HepG2 (cell line): Measurements from ENCODE around the gene WDR37. TPM values are rescaled to one million over a fixed set of nuclear protein-coding genes. Genes with fewer than 3 reads are reported as not detected.

Source experiments
- ATAC-seq: fragments of 200-7000 bp; cut with Tn5 transposase; 3 replicates; pipeline ENCODE4 v1.9.1; 2020; ENCODE audit warnings: mild to moderate bottlenecking, moderate library complexity
- BruUV-seq: library from RNA; stranded (reverse); fragments of 400-500 nt; replicated peaks from 2 replicates; lab custom pipeline; 2021; lab: Mats Ljungman, UMichigan
- CTCF ChIA-PET: fragments of 300-600 bp; formaldehyde crosslinking; extraction: SDS; loops from one replicate; lab custom pipeline; 2021; ENCODE audit warnings: low total read pairs, inconsistent platforms, low intra/inter-chr PET ratio; lab: Yijun Ruan, JAX
- POLR2A ChIA-PET: fragments of 350-600 bp; sonication (Branson Sonifier 250); formaldehyde crosslinking; loops from one replicate; lab custom pipeline; 2020; ENCODE audit warnings: antibody characterized with exemption, inconsistent platforms; lab: Yijun Ruan, JAX
- DNase-seq: peaks from one replicate; pipeline ENCODE4 v3.0.0-alpha.2; 2015; ENCODE audit warnings: low spot score
- FAIRE-seq: peaks from 3 replicates; lab custom pipeline; 2011; peaks lifted over from hg19 to GRCh38; lab: Jason Lieb, UNC
- H2AFZ ChIP-seq: one replicate; pipeline ENCODE4 v1.6.1; 2011; ENCODE audit warnings: low read length, inconsistent platforms
- H3K27ac ChIP-seq: fragments of 300-600 bp; 3 replicates; pipeline ENCODE4 v1.8.0; 2011; ENCODE audit warnings: mixed run types, mild to moderate bottlenecking, mixed read lengths, low read length, inconsistent platforms; ENCODE audit not compliant: insufficient read depth; ENCODE audit errors: extremely low read length
- H3K27me3 ChIP-seq, 2 experiments: fragments of 200-600 bp in 1 of 2; 2 replicates in 1 of 2; 3 replicates in 1 of 2; pipeline versions ENCODE4 v1.6.0 to v1.8.0; 2011; ENCODE audit warnings: low read length in 2 of 2, mild to moderate bottlenecking in 2 of 2, moderate library complexity in 2 of 2, inconsistent platforms in 1 of 2; ENCODE audit not compliant: insufficient read depth in 2 of 2, control insufficient read depth in 1 of 2
- H3K36me3 ChIP-seq, 2 experiments: fragments of 200-600 bp in 1 of 2; replicated peaks in 1 of 2; 2 replicates in 1 of 2; 3 replicates in 1 of 2; pipeline versions ENCODE4 v1.5.1 to v1.8.0; 2011; ENCODE audit warnings: low read length in 2 of 2, inconsistent platforms in 1 of 2; ENCODE audit not compliant: insufficient read depth in 2 of 2, control insufficient read depth in 1 of 2
- H3K4me1 ChIP-seq: 2 replicates; pipeline ENCODE4 v1.5.1; 2012; ENCODE audit warnings: low read length, inconsistent platforms; ENCODE audit not compliant: insufficient read depth
- H3K4me2 ChIP-seq: 2 replicates; pipeline ENCODE4 v1.6.0; 2011; ENCODE audit warnings: low read depth, low read length, inconsistent platforms
- H3K4me3 ChIP-seq, 3 experiments: fragments of 200-600 bp in 1 of 3; sonication (generic), shearing (Covaris generic) in 1 of 3; replicated peaks in 1 of 3; 2 replicates each; pipeline ENCODE4 v1.5.1; 2011 to 2016; ENCODE audit warnings: low read length in 3 of 3, inconsistent platforms in 2 of 3, low read depth in 2 of 3, mild to moderate bottlenecking in 2 of 3, control low read depth in 1 of 3, mixed read lengths in 1 of 3; ENCODE audit not compliant: insufficient read depth in 1 of 3
- H3K79me2 ChIP-seq: one replicate; pipeline ENCODE4 v1.6.1; 2011; ENCODE audit warnings: low read length, inconsistent platforms; ENCODE audit not compliant: insufficient read depth
- H3K9ac ChIP-seq: 2 replicates; pipeline ENCODE4 v1.6.0; 2011; ENCODE audit warnings: mild to moderate bottlenecking, low read depth, low read length, inconsistent platforms; ENCODE audit not compliant: insufficient read depth
- H3K9me3 ChIP-seq: 2 replicates; pipeline ENCODE4 v1.5.1; 2012; ENCODE audit warnings: mild to moderate bottlenecking, low read length
- H4K20me1 ChIP-seq: 2 replicates; pipeline ENCODE4 v1.6.0; 2011; ENCODE audit warnings: inconsistent platforms, mild to moderate bottlenecking, low read length, moderate library complexity; ENCODE audit not compliant: insufficient read depth
- FIP1L1 ChIP-seq: fragments of 200-400 bp; formaldehyde crosslinking; IDR thresholded peaks from 2 replicates; pipeline ENCODE4 v1.6.1; 2018; ENCODE audit warnings: low read depth, mild to moderate bottlenecking, low read length, moderate library complexity, borderline replicate concordance; ENCODE audit not compliant: insufficient read depth
- IKZF4 ChIP-seq: sonication (generic); formaldehyde crosslinking; IDR thresholded peaks from 2 replicates; pipeline ENCODE4 v1.5.1; 2020; ENCODE audit warnings: borderline replicate concordance, mild to moderate bottlenecking, low read depth, missing genetic modification reagents; ENCODE audit errors: not compliant biosample characterization
- KDM5A ChIP-seq: fragments of 200-600 bp; sonication (generic); IDR thresholded peaks from 2 replicates; pipeline ENCODE4 v1.7.0; 2018; ENCODE audit warnings: antibody characterized with exemption, mild to moderate bottlenecking, low read length, borderline replicate concordance
- KMT2A ChIP-seq: sonication (generic); formaldehyde crosslinking; IDR thresholded peaks from 2 replicates; pipeline ENCODE4 v1.4.0; 2020; ENCODE audit warnings: missing genetic modification reagents
- MED8 ChIP-seq: sonication (generic); formaldehyde crosslinking; IDR thresholded peaks from 2 replicates; pipeline ENCODE4 v1.8.1; 2023; ENCODE audit warnings: mild to moderate bottlenecking, missing genetic modification reagents; ENCODE audit not compliant: insufficient replicate concordance
- PLSCR1 ChIP-seq: sonication (generic); formaldehyde crosslinking; IDR thresholded peaks from 2 replicates; pipeline ENCODE4 v1.5.0; 2020; ENCODE audit warnings: missing genetic modification reagents, mild to moderate bottlenecking, borderline replicate concordance
- RBFOX2 ChIP-seq: fragments of 200-400 bp; formaldehyde crosslinking; IDR thresholded peaks from 2 replicates; pipeline ENCODE4 v1.6.1; 2017; ENCODE audit warnings: low read depth, mild to moderate bottlenecking, low read length
- SNAPC5 ChIP-seq: sonication (generic); formaldehyde crosslinking; IDR thresholded peaks from 2 replicates; pipeline ENCODE4 v1.8.1; 2023; ENCODE audit warnings: mild to moderate bottlenecking, missing genetic modification reagents, borderline replicate concordance
- ZHX2 ChIP-seq, 2 experiments: sonication (generic) in 1 of 2; formaldehyde crosslinking in 1 of 2; IDR thresholded peaks; 2 replicates each; pipeline versions ENCODE4 v1.6.1 to v1.9.0; 2014 to 2022; ENCODE audit warnings: antibody characterized with exemption in 1 of 2, borderline replicate concordance in 1 of 2, inconsistent platforms in 1 of 2, low read depth in 1 of 2, missing genetic modification reagents in 1 of 2
- ZIK1 ChIP-seq: sonication (generic); formaldehyde crosslinking; IDR thresholded peaks from 2 replicates; pipeline ENCODE4 v1.5.0; 2020; ENCODE audit warnings: mild to moderate bottlenecking, low read depth, missing genetic modification reagents, borderline replicate concordance
- ZKSCAN1 ChIP-seq: fragments of 150-350 bp; IDR thresholded peaks from 2 replicates; pipeline ENCODE4 v1.6.1; 2014; ENCODE audit warnings: low read length
- ZNF20 ChIP-seq: sonication (generic); formaldehyde crosslinking; IDR thresholded peaks from 2 replicates; pipeline ENCODE4 v1.4.0; 2020; ENCODE audit warnings: mild to moderate bottlenecking, moderate library complexity, missing genetic modification reagents
- ZNF317 ChIP-seq: sonication (generic); formaldehyde crosslinking; IDR thresholded peaks from 2 replicates; pipeline ENCODE4 v1.5.0; 2020; ENCODE audit warnings: mild to moderate bottlenecking, missing genetic modification reagents
- ZNF337 ChIP-seq: sonication (generic); formaldehyde crosslinking; IDR thresholded peaks from 2 replicates; pipeline ENCODE4 v1.5.1; 2020; ENCODE audit warnings: missing genetic modification reagents, low read depth, mild to moderate bottlenecking, borderline replicate concordance
- ZNF781 ChIP-seq: sonication (generic); formaldehyde crosslinking; IDR thresholded peaks from 2 replicates; pipeline ENCODE4 v1.5.1; 2020; ENCODE audit warnings: borderline replicate concordance, mild to moderate bottlenecking, missing genetic modification reagents; ENCODE audit errors: not compliant biosample characterization
- WGBS: methylation state at CpG from one replicate; pipeline ENCODE4 v1.1.6; 2017; ENCODE audit warnings: low lambda C conversion rate; 5-methylcytosine and 5-hydroxymethylcytosine counted together
- in situ Hi-C: cut with HindIII; loops from 2 replicates; pipeline ENCODE4 v1.10.0; 2017; ENCODE audit warnings: low pct_unique_long_range_greater_than_20kb; ENCODE audit not compliant: extremely low pct_ligation_motif_present
- intact Hi-C: fragments of 100-400 bp; cut with micrococcal nuclease; formaldehyde crosslinking; loops from one replicate; pipeline ENCODE4 v1.10.0; 2022; ENCODE audit not compliant: unreplicated experiment
- polyA plus RNA-seq, 8 experiments: library from polyadenylated mRNA; depleted of rRNA in 3 of 8; stranded (reverse) in 7 of 8; unstranded in 1 of 8; fragments of >200 nt; fragmentation: Illumina TruSeq in 4 of 8; extraction: Trizol in 4 of 8; gene quantifications; 2 replicates each; pipeline versions ENCODE4 v1.2.1 to v1.2.3, GENCODE V29; 2011 to 2016; ENCODE audit warnings: low read depth in 4 of 8, missing spikeins in 1 of 8, mixed read lengths in 1 of 8; ENCODE audit not compliant: insufficient read depth in 1 of 8
- total RNA-seq, 5 experiments: library from RNA; depleted of rRNA; stranded (reverse); fragments of >200 nt; fragmentation: Illumina TruSeq; extraction: Trizol; gene quantifications; 2 replicates each; pipeline ENCODE4 v1.2.3, GENCODE V29; 2016; ENCODE audit warnings: low read depth in 1 of 5

Gene WDR37
- total and polyA plus RNA-seq, 2 of the 13 experiments (the other 11 are each of a cell fraction or from before 2014, with no cell fraction given), result 5.9 to 7.5 TPM

- no peak for TF ChIP-seq PLSCR1 (CRISPR knock-in tag)
- TF ChIP-seq, all 625 proteins: peak for 0
Observed at GRCh38 chr10:1089017-1089689, 33.0 kb downstream of the WDR37 start (continued).

- no peaks in the 10 kb centered on the region for H3K4me1 ChIP-seq
- H3K9ac ChIP-seq, result no peak overlapping the region
- intact Hi-C loops, result no loop called here
- H3K4me3 ChIP-seq, result no peak overlapping the region
- BruUV-seq, result no TSS peak
- no peaks in the 10 kb centered on the region for H3K9me3 ChIP-seq
- H3K4me2 ChIP-seq, result no peak overlapping the region
- H4K20me1 ChIP-seq, result peaks cover 3% of the 10 kb centered on the region; the same call in 1 of the 2 replicates
- in situ Hi-C loops, result no loop called here
- FAIRE-seq, result no peak
- TF ChIP-seq ZNF317 (CRISPR knock-in tag) (no peak), KDM5A (no peak), RBFOX2 (no peak), ZNF781 (CRISPR knock-in tag) (no peak), SNAPC5 (CRISPR knock-in tag) (no peak), ZNF337 (CRISPR knock-in tag) (no peak), ZHX2 (IDR thresholded peaks at IDR 0.05; ENCODE audit: low read depth) (no peak), ZHX2 (CRISPR knock-in tag; IDR thresholded peaks at IDR 0.05; ENCODE audit: borderline replicate concordance) (no peak), ZIK1 (CRISPR knock-in tag) (no peak), KMT2A (CRISPR knock-in tag) (no peak), IKZF4 (no peak), MED8 (CRISPR knock-in tag) (no peak), FIP1L1 (no peak), ZNF20 (CRISPR knock-in tag) (no peak), ZKSCAN1 (no peak)
- WGBS, result 95% methylated on average over 12 of the region's 14 CpGs
- no peak for DNase-seq
- no peak for ATAC-seq
- no peaks in the 10 kb centered on the region for H3K79me2 ChIP-seq
- no peaks in the 10 kb centered on the region for H3K27me3 ChIP-seq
- CTCF ChIA-PET, result no interaction called here
- no peak overlapping the region for H3K27ac ChIP-seq
- no peak overlapping the region for H2AFZ ChIP-seq
- H3K36me3 ChIP-seq, result peaks cover 13 to 83% of the 10 kb centered on the region in 2 experiments
- POLR2A ChIA-PET, result no interaction called here
Observed at GRCh38 chr10:1090696-1091095, 34.5 kb downstream of the WDR37 start.
